HG03025 (cell line): ENCODE data around the gene MMD.
"Not testable (repeated sequence)": the region's sequence is repeated elsewhere in the genome, so short reads cannot be mapped to it uniquely, and the experiment has no call there.

Source experiments
- ATAC-seq: cut with Tn5 transposase; IDR thresholded peaks from one replicate; pipeline ENCODE4 v1.9.1; 2021; ENCODE audit warnings: mild to moderate bottlenecking, moderate library complexity; ENCODE audit not compliant: unreplicated experiment, low FRiP score

The MMD gene

GRCh38 chr17:55444471-55445441, 23.1 kb upstream of the MMD start:
- ATAC-seq, result peak; percentile 66

- ATAC-seq, result no peak
Measured at GRCh38 chr17:55443904-55444303, 22.3 kb upstream of the MMD start.

- no peak for ATAC-seq
Measured at GRCh38 chr17:55442953-55443683, 21.5 kb upstream of the MMD start.

- no peak for ATAC-seq
Measured at GRCh38 chr17:55442462-55442861, 20.8 kb upstream of the MMD start.

GRCh38 chr17:55441544-55441943, 19.9 kb upstream of the MMD start:
- no peak for ATAC-seq

GRCh38 chr17:55440391-55440790, 18.8 kb upstream of the MMD start:
- ATAC-seq, result no peak

- peak; percentile 56 for ATAC-seq
Measured at GRCh38 chr17:55437159-55437605, 15.5 kb upstream of the MMD start.

GRCh38 chr17:55436224-55437158, 14.9 kb upstream of the MMD start:
- ATAC-seq, result peak; percentile 11

GRCh38 chr17:55435408-55435807, 13.8 kb upstream of the MMD start:
- no peak for ATAC-seq

- no peak for ATAC-seq
Measured at GRCh38 chr17:55434721-55435120, 13.1 kb upstream of the MMD start.

- no peak for ATAC-seq
Measured at GRCh38 chr17:55433629-55434422, 12.2 kb upstream of the MMD start.

GRCh38 chr17:55433029-55433628, 11.5 kb upstream of the MMD start:
- ATAC-seq, result no peak

GRCh38 chr17:55432358-55433028, 10.9 kb upstream of the MMD start:
- no peak for ATAC-seq

GRCh38 chr17:55431914-55432313, 10.3 kb upstream of the MMD start:
- ATAC-seq, result not testable (repeated sequence)

GRCh38 chr17:55430541-55431288, 9.1 kb upstream of the MMD start:
- no peak for ATAC-seq

- ATAC-seq, result no peak
Measured at GRCh38 chr17:55427587-55427882, 5.9 kb upstream of the MMD start.

- ATAC-seq, result no peak
Measured at GRCh38 chr17:55426851-55427586, 5.4 kb upstream of the MMD start.
